CD14-positive monocyte (primary cell): ENCODE data around the gene RTRAF. TPM values are rescaled to one million over a fixed set of nuclear protein-coding genes. Genes with fewer than 3 reads are reported as not detected.

Source experiments
- DNase-seq, 3 donors: peaks; one replicate each; pipeline ENCODE4 v3.0.0-alpha.2; 2011 to 2022
- H2AFZ ChIP-seq: 2 replicates; pipeline ENCODE4 v1.6.0; 2012; ENCODE audit warnings: mild to moderate bottlenecking, low read depth, low read length, inconsistent platforms; ENCODE audit not compliant: insufficient read depth, poor library complexity, severe bottlenecking
- H3K27ac ChIP-seq, 2 donors: 1 replicate in 1 of 2; 2 replicates in 1 of 2; pipeline ENCODE4 v1.5.1; 2012 to 2013; ENCODE audit warnings: low read length in 2 of 2, control low read depth in 1 of 2, inconsistent platforms in 1 of 2, low read depth in 1 of 2, mild to moderate bottlenecking in 1 of 2
- H3K27me3 ChIP-seq, 2 donors: one replicate each; pipeline versions ENCODE4 v1.6.0 to v1.6.1; 2011 to 2013; ENCODE audit warnings: low read length in 2 of 2; ENCODE audit not compliant: control insufficient read depth in 2 of 2, insufficient read depth in 2 of 2
- H3K36me3 ChIP-seq, 2 donors: replicated peaks in 1 of 2; 1 replicate in 1 of 2; 2 replicates in 1 of 2; pipeline versions ENCODE4 v1.5.1 to v1.6.1; 2012 to 2013; ENCODE audit warnings: low read length in 2 of 2, control low read depth in 1 of 2, inconsistent platforms in 1 of 2, mild to moderate bottlenecking in 1 of 2; ENCODE audit not compliant: insufficient read depth in 2 of 2, control insufficient read depth in 1 of 2
- H3K4me1 ChIP-seq, 2 donors: 1 replicate in 1 of 2; 2 replicates in 1 of 2; pipeline versions ENCODE4 v1.5.1 to v1.6.1; 2012 to 2013; ENCODE audit warnings: low read length in 2 of 2, control low read depth in 1 of 2, inconsistent platforms in 1 of 2, mild to moderate bottlenecking in 1 of 2, moderate library complexity in 1 of 2; ENCODE audit not compliant: insufficient read depth in 2 of 2, control insufficient read depth in 1 of 2
- H3K4me2 ChIP-seq: replicated peaks from 2 replicates; pipeline ENCODE3; 2012; ENCODE audit warnings: low read length, moderate library complexity, mild to moderate bottlenecking; ENCODE audit not compliant: poor library complexity, severe bottlenecking; ENCODE audit errors: extremely low read depth
- H3K4me3 ChIP-seq, 3 experiments: fragments of 200-600 bp in 1 of 3; sonication (generic) in 1 of 3; replicated peaks in 1 of 3; 1 replicate in 2 of 3; 2 replicates in 1 of 3; pipeline ENCODE4 v1.5.1; 2011 to 2013; ENCODE audit warnings: low read length in 3 of 3, mild to moderate bottlenecking in 3 of 3, control low read depth in 2 of 3, low read depth in 2 of 3, inconsistent platforms in 1 of 3, moderate library complexity in 1 of 3
- H3K79me2 ChIP-seq: 2 replicates; pipeline ENCODE4 v1.6.0; 2012; ENCODE audit warnings: mild to moderate bottlenecking, control low read depth, inconsistent platforms, low read length, moderate library complexity; ENCODE audit not compliant: insufficient read depth
- H3K9ac ChIP-seq: 2 replicates; pipeline ENCODE4 v1.6.0; 2017; ENCODE audit warnings: low read length, mild to moderate bottlenecking; ENCODE audit not compliant: insufficient read depth, poor library complexity, severe bottlenecking
- H3K9me3 ChIP-seq, 2 donors: replicated peaks in 1 of 2; 1 replicate in 1 of 2; 2 replicates in 1 of 2; pipeline versions ENCODE4 v1.5.1 to v1.6.1; 2012 to 2013; ENCODE audit warnings: low read length in 2 of 2, control low read depth in 1 of 2; ENCODE audit not compliant: control insufficient read depth in 1 of 2, insufficient read depth in 1 of 2
- H4K20me1 ChIP-seq: 2 replicates; pipeline ENCODE4 v1.6.0; 2012; ENCODE audit warnings: mild to moderate bottlenecking, low read length, control low read depth, moderate library complexity; ENCODE audit not compliant: insufficient read depth
- H3K27ac Mint-ChIP-seq, 7 donors: one replicate each; pipeline ENCODE4 v1.8.0; 2020; ENCODE audit warnings: mild to moderate bottlenecking in 7 of 7, mixed read lengths in 7 of 7, moderate library complexity in 6 of 7, inconsistent platforms in 2 of 7
- H3K27me3 Mint-ChIP-seq, 3 donors: one replicate each; pipeline ENCODE4 v1.8.0; 2021 to 2022; ENCODE audit warnings: low read depth in 3 of 3, mild to moderate bottlenecking in 3 of 3, mixed read lengths in 3 of 3, moderate library complexity in 3 of 3, inconsistent platforms in 1 of 3
- H3K36me3 Mint-ChIP-seq, 2 donors: one replicate each; pipeline ENCODE4 v1.8.0; 2020; ENCODE audit warnings: mixed read lengths in 2 of 2, inconsistent platforms in 1 of 2, mild to moderate bottlenecking in 1 of 2
- H3K4me1 Mint-ChIP-seq: one replicate; pipeline ENCODE4 v1.8.0; 2020; ENCODE audit warnings: mild to moderate bottlenecking, mixed read lengths
- H3K4me3 Mint-ChIP-seq, 2 donors: one replicate each; pipeline ENCODE4 v1.8.0; 2020; ENCODE audit warnings: mild to moderate bottlenecking in 2 of 2, mixed read lengths in 2 of 2, moderate library complexity in 1 of 2
- H3K9me3 Mint-ChIP-seq, 7 donors: one replicate each; pipeline ENCODE4 v1.8.0; 2020 to 2022; ENCODE audit warnings: mixed read lengths in 7 of 7, mild to moderate bottlenecking in 6 of 7, moderate library complexity in 6 of 7, inconsistent platforms in 2 of 7
- WGBS: methylation state at CpG from one replicate; pipeline ENCODE4 v1.1.5; 2013; ENCODE audit warnings: missing lambda C conversion rate; ENCODE audit not compliant: insufficient coverage; 5-methylcytosine and 5-hydroxymethylcytosine counted together
- intact Hi-C, 2 donors: fragments of 100-400 bp; cut with micrococcal nuclease; formaldehyde crosslinking; loops; one replicate each; pipeline versions ENCODE4 v1.15.0 to v1.15.1; 2023
- polyA plus RNA-seq, 3 donors: library from polyadenylated mRNA; depleted of rRNA in 1 of 3; unstranded in 2 of 3; stranded (reverse) in 1 of 3; fragments of 300-500 nt in 2 of 3; fragments of >200 nt in 1 of 3; fragmentation: Illumina TruSeq in 2 of 3; gene quantifications; 1 replicate in 2 of 3; 2 replicates in 1 of 3; pipeline ENCODE4 v1.2.3, GENCODE V29; 2012 to 2021
- TF ChIP-seq, protein P1 (sequence below): fragments of 200-600 bp; IDR thresholded peaks from one replicate; pipeline ENCODE4 v1.8.0; 2022; ENCODE audit warnings: antibody characterized with exemption, mild to moderate bottlenecking

The RTRAF gene
- polyA plus RNA-seq, 3 donors = 51.6 to 152 (median 149) TPM

- no peaks in the 10 kb centered on the region for H3K9me3 ChIP-seq
- H3K27ac Mint-ChIP-seq = no peak overlapping the region
- no peaks in the 10 kb centered on the region for H3K79me2 ChIP-seq
- DNase-seq = no peak
- no peak overlapping the region for H3K4me2 ChIP-seq
- H3K4me1 Mint-ChIP-seq = peaks cover 8% of the 10 kb centered on the region
- peaks cover 0 to 2% (median 1%) of the 10 kb centered on the region in 3 donors for H3K27me3 Mint-ChIP-seq
- WGBS = no CpG with 5 or more reads among the region's 2 CpGs
- H3K4me1 ChIP-seq = no peaks in the 10 kb centered on the region
- no peaks in the 10 kb centered on the region for H3K27me3 ChIP-seq
- H3K4me3 Mint-ChIP-seq = no peak overlapping the region
- H3K9ac ChIP-seq = no peak overlapping the region
- H3K27ac ChIP-seq = no peak overlapping the region
- H3K9me3 Mint-ChIP-seq = no peaks in the 10 kb centered on the region
- H2AFZ ChIP-seq = no peak overlapping the region
- H3K4me3 ChIP-seq = no peak overlapping the region
- peaks cover 9 to 58% of the 10 kb centered on the region in 2 donors for H3K36me3 ChIP-seq
- H4K20me1 ChIP-seq = peaks cover 7% of the 10 kb centered on the region
- peaks cover 47 to 59% of the 10 kb centered on the region in 2 donors for H3K36me3 Mint-ChIP-seq
- TF ChIP-seq, protein P1, sequence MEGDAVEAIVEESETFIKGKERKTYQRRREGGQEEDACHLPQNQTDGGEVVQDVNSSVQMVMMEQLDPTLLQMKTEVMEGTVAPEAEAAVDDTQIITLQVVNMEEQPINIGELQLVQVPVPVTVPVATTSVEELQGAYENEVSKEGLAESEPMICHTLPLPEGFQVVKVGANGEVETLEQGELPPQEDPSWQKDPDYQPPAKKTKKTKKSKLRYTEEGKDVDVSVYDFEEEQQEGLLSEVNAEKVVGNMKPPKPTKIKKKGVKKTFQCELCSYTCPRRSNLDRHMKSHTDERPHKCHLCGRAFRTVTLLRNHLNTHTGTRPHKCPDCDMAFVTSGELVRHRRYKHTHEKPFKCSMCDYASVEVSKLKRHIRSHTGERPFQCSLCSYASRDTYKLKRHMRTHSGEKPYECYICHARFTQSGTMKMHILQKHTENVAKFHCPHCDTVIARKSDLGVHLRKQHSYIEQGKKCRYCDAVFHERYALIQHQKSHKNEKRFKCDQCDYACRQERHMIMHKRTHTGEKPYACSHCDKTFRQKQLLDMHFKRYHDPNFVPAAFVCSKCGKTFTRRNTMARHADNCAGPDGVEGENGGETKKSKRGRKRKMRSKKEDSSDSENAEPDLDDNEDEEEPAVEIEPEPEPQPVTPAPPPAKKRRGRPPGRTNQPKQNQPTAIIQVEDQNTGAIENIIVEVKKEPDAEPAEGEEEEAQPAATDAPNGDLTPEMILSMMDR = no peak
- intact Hi-C loops = no loop called here
These were observed 21.8 kb upstream of the RTRAF start for GRCh38 chr14:51967521-51967920.

- Histone ChIP-seq H3K4me1 (no peaks in the 10 kb centered on the region), H3K27me3 (no peaks in the 10 kb centered on the region), H2AFZ (no peak overlapping the region), H3K36me3 (peaks cover 9 to 38% of the 10 kb centered on the region in 2 donors), H4K20me1 (no peaks in the 10 kb centered on the region), H3K9me3 (no peaks in the 10 kb centered on the region), H3K79me2 (no peaks in the 10 kb centered on the region), H3K27ac (no peak overlapping the region), H3K9ac (no peak overlapping the region), H3K4me3 (no peak overlapping the region), H3K4me2 (no peak overlapping the region)
- no peak for DNase-seq
- H3K9me3 Mint-ChIP-seq = no peaks in the 10 kb centered on the region
- H3K36me3 Mint-ChIP-seq = peaks cover 31 to 40% of the 10 kb centered on the region in 2 donors
- intact Hi-C loops = loop anchor here in 1 of 2 donors (10.0 kb wide), 1 partner anchor 185 kb away; no protein-coding TSS in a partner anchor
- TF ChIP-seq, protein P1 = no peak
- H3K27ac Mint-ChIP-seq = no peak overlapping the region
- H3K4me3 Mint-ChIP-seq = no peak overlapping the region
- H3K4me1 Mint-ChIP-seq = no peaks in the 10 kb centered on the region
- 66% methylated on average over 5 of the region's 6 CpGs for WGBS
- H3K27me3 Mint-ChIP-seq = peaks cover 1 to 4% (median 2%) of the 10 kb centered on the region in 3 donors
These were observed 19.4 kb upstream of the RTRAF start for GRCh38 chr14:51969852-51970540.
